ENCODE results near the gene C5AR2. TPM values are rescaled to one million over a fixed set of nuclear protein-coding genes. Genes with fewer than 3 reads are reported as not detected.

C5AR2 gene
- polyA plus RNA-seq, 1 donor from 2014 or later = not detected

DNA sequence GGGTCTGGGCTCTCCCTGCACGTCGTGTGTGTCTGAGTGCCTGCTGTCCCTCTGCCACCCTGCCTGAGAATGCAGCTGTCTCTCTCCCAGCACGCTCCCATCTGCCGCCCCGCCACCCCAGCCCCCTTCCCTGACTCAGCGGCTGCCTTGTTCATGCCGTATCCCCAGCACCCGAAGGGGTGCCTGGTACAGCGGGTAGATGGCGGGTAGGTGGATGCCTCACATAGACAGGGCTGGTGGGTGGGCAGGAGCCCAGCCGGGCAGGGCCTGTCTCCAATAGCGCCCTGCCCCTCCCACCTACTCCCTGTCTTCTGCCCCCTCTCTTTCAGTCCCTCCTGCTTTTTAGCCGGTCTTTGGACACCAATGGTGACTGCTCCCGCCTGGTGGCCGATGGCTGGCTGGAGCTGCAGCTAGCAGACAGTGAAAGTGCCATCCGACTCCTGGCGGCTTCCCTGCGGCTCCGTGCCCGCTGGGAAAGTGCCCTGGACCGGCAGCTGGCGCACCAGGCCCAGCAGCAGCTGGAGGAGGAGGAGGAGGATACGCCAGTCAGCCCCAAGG is 47.5 kb downstream of the C5AR2 start:
- Histone ChIP-seq H3K79me2 (replicated peaks; ENCODE audit: insufficient read depth, low read length) (no peaks in the 10 kb centered on the region), H2AFZ (ENCODE audit: low read depth, low read length) (no peak overlapping the region), H3K27me3 (ENCODE audit: insufficient read depth, low read depth, low read length) (no peaks in the 10 kb centered on the region), H3K4me2 (ENCODE audit: low read length) (no peak overlapping the region), H3K4me3 (ENCODE audit: low read length) (no peak overlapping the region), H3K9ac (ENCODE audit: low read length) (no peak overlapping the region), H3K36me3 (ENCODE audit: insufficient read depth, low read length) (no peaks in the 10 kb centered on the region), H4K20me1 (ENCODE audit: insufficient read depth) (no peaks in the 10 kb centered on the region), H3F3A (ENCODE audit: insufficient read depth, low read length, poor library complexity, severe bottlenecking) (no peaks in the 10 kb centered on the region), H3K27ac (ENCODE audit: low read length) (no peak overlapping the region), H3K9me3 (ENCODE audit: low read length) (no peaks in the 10 kb centered on the region), H3K9me2 (ENCODE audit: insufficient read depth, low read length) (no peaks in the 10 kb centered on the region)
- TF ChIP-seq EP300 (conservative IDR thresholded peaks at IDR 0.05; ENCODE audit: poor library complexity, severe bottlenecking) (no peak), TAF1 (IDR thresholded peaks at IDR 0.05; ENCODE audit: low read depth) (no peak), POLR2AphosphoS5 (IDR thresholded peaks at IDR 0.05) (no peak), CTCF (IDR thresholded peaks at IDR 0.05; ENCODE audit: poor library complexity, severe bottlenecking) (no peak), RAD21 (conservative IDR thresholded peaks at IDR 0.05) (no peak), SMC3 (conservative IDR thresholded peaks at IDR 0.05; ENCODE audit: poor library complexity) (no peak), EZH2 (IDR thresholded peaks at IDR 0.05; ENCODE audit: borderline replicate concordance, insufficient read depth, low read length, poor library complexity, severe bottlenecking) (no peak), MXI1 (conservative IDR thresholded peaks at IDR 0.05; ENCODE audit: poor library complexity, severe bottlenecking) (no peak), REST (IDR thresholded peaks at IDR 0.05; ENCODE audit: borderline replicate concordance) (no peak)

GRCh38 chr19:47380559-47380958 is 48.6 kb downstream of the C5AR2 start:
- H3K36me3 ChIP-seq (ENCODE audit: insufficient read depth, low read length) = no peaks in the 10 kb centered on the region
- no peak overlapping the region for H3K4me3 ChIP-seq (ENCODE audit: low read length)
- H4K20me1 ChIP-seq (ENCODE audit: insufficient read depth) = no peaks in the 10 kb centered on the region
- H3K9me3 ChIP-seq (ENCODE audit: low read length) = no peaks in the 10 kb centered on the region
- H3K9me2 ChIP-seq (ENCODE audit: insufficient read depth, low read length) = no peaks in the 10 kb centered on the region
- no peaks in the 10 kb centered on the region for H3K27me3 ChIP-seq (ENCODE audit: insufficient read depth, low read depth, low read length)
- no peak overlapping the region for H3K4me2 ChIP-seq (ENCODE audit: low read length)
- no peaks in the 10 kb centered on the region for H3F3A ChIP-seq (ENCODE audit: insufficient read depth, low read length, poor library complexity, severe bottlenecking)
- no peak overlapping the region for H3K27ac ChIP-seq (ENCODE audit: low read length)
- H2AFZ ChIP-seq (ENCODE audit: low read depth, low read length) = no peak overlapping the region
- no peaks in the 10 kb centered on the region for H3K79me2 ChIP-seq (replicated peaks; ENCODE audit: insufficient read depth, low read length)
- no peak for TF ChIP-seq TAF1 (IDR thresholded peaks at IDR 0.05; ENCODE audit: low read depth)
- TF ChIP-seq POLR2AphosphoS5 (IDR thresholded peaks at IDR 0.05) = no peak
- no peak for TF ChIP-seq EZH2 (IDR thresholded peaks at IDR 0.05; ENCODE audit: borderline replicate concordance, insufficient read depth, low read length, poor library complexity, severe bottlenecking)
- TF ChIP-seq CTCF (IDR thresholded peaks at IDR 0.05; ENCODE audit: poor library complexity, severe bottlenecking) = no peak
- no peak for TF ChIP-seq EP300 (conservative IDR thresholded peaks at IDR 0.05; ENCODE audit: poor library complexity, severe bottlenecking)
- no peak for TF ChIP-seq SMC3 (conservative IDR thresholded peaks at IDR 0.05; ENCODE audit: poor library complexity)
- TF ChIP-seq MXI1 (conservative IDR thresholded peaks at IDR 0.05; ENCODE audit: poor library complexity, severe bottlenecking) = no peak
- no peak for TF ChIP-seq RAD21 (conservative IDR thresholded peaks at IDR 0.05)
- no peak for TF ChIP-seq REST (IDR thresholded peaks at IDR 0.05; ENCODE audit: borderline replicate concordance)
- no peak overlapping the region for H3K9ac ChIP-seq (ENCODE audit: low read length)
